Muscle layer of duodenum (tissue), 2 donors: Measurements from ENCODE around the gene POU3F3.

Experiments
- H3K27ac ChIP-seq: one replicate; pipeline ENCODE4 v1.7.0; 2013; ENCODE audit warnings: mild to moderate bottlenecking, low read length
- H3K27me3 ChIP-seq: one replicate; pipeline ENCODE4 v1.7.0; 2013; ENCODE audit warnings: low read depth, mild to moderate bottlenecking, control low read depth, low read length
- H3K36me3 ChIP-seq, 2 donors: one replicate each; pipeline ENCODE4 v1.7.0; 2013; ENCODE audit warnings: low read length in 2 of 2, control low read depth in 1 of 2, mild to moderate bottlenecking in 1 of 2; ENCODE audit not compliant: insufficient read depth in 2 of 2, control insufficient read depth in 1 of 2
- H3K4me1 ChIP-seq, 2 donors: one replicate each; pipeline ENCODE4 v1.7.0; 2013; ENCODE audit warnings: low read length in 2 of 2, mild to moderate bottlenecking in 2 of 2, control low read depth in 1 of 2, moderate library complexity in 1 of 2; ENCODE audit not compliant: insufficient read depth in 2 of 2, control insufficient read depth in 1 of 2
- H3K4me3 ChIP-seq, 2 donors: one replicate each; pipeline ENCODE4 v1.7.0; 2013; ENCODE audit warnings: low read length in 2 of 2, low read depth in 1 of 2, mild to moderate bottlenecking in 1 of 2
- H3K9me3 ChIP-seq, 2 donors: one replicate each; pipeline ENCODE4 v1.7.0; 2013; ENCODE audit warnings: low read length in 2 of 2, control low read depth in 1 of 2, mild to moderate bottlenecking in 1 of 2; ENCODE audit not compliant: control insufficient read depth in 1 of 2
- donor health status: healthy.

Gene POU3F3

GRCh38 chr2:104871972-104872865, 18.3 kb downstream of the POU3F3 start:
- peaks cover 56% of the 10 kb centered on the region for H3K27me3 ChIP-seq
- peaks cover 0 to 26% of the 10 kb centered on the region in 2 donors for H3K4me1 ChIP-seq
- H3K4me3 ChIP-seq: peak overlapping the region; percentile 42 to 78
- H3K9me3 ChIP-seq: no peaks in the 10 kb centered on the region
- no peak overlapping the region for H3K27ac ChIP-seq
- no peaks in the 10 kb centered on the region for H3K36me3 ChIP-seq

- Histone ChIP-seq H3K4me3 (peak overlapping the region; percentile 42 to 78), H3K27me3 (peaks cover 48% of the 10 kb centered on the region), H3K27ac (no peak overlapping the region), H3K9me3 (no peaks in the 10 kb centered on the region), H3K4me1 (peaks cover 0 to 21% of the 10 kb centered on the region in 2 donors), H3K36me3 (no peaks in the 10 kb centered on the region)
Observed at GRCh38 chr2:104872866-104873688, 19.2 kb downstream of the POU3F3 start.

- H3K9me3 ChIP-seq: no peaks in the 10 kb centered on the region
- H3K27me3 ChIP-seq: peaks cover 42% of the 10 kb centered on the region
- H3K27ac ChIP-seq: no peak overlapping the region
- H3K4me3 ChIP-seq: peak overlapping the region in 1 of 2 donors; percentile 78
- H3K36me3 ChIP-seq: no peaks in the 10 kb centered on the region
- peaks cover 0 to 21% of the 10 kb centered on the region in 2 donors for H3K4me1 ChIP-seq
Observed at GRCh38 chr2:104873689-104874054, 19.8 kb downstream of the POU3F3 start.

- peaks cover 41% of the 10 kb centered on the region for H3K27me3 ChIP-seq
- H3K4me1 ChIP-seq: peaks cover 0 to 21% of the 10 kb centered on the region in 2 donors
- H3K9me3 ChIP-seq: no peaks in the 10 kb centered on the region
- H3K36me3 ChIP-seq: no peaks in the 10 kb centered on the region
- H3K4me3 ChIP-seq: no peak overlapping the region
- H3K27ac ChIP-seq: no peak overlapping the region
Observed at GRCh38 chr2:104874230-104874629, 20.3 kb downstream of the POU3F3 start.

GRCh38 chr2:104875262-104875661, 21.3 kb downstream of the POU3F3 start:
- H3K27me3 ChIP-seq: peaks cover 31% of the 10 kb centered on the region
- peaks cover 0 to 21% of the 10 kb centered on the region in 2 donors for H3K4me1 ChIP-seq
- no peaks in the 10 kb centered on the region for H3K36me3 ChIP-seq
- no peak overlapping the region for H3K4me3 ChIP-seq
- H3K9me3 ChIP-seq: no peaks in the 10 kb centered on the region
- H3K27ac ChIP-seq: no peak overlapping the region

- peaks cover 0 to 19% of the 10 kb centered on the region in 2 donors for H3K4me1 ChIP-seq
- no peaks in the 10 kb centered on the region for H3K36me3 ChIP-seq
- H3K4me3 ChIP-seq: no peak overlapping the region
- H3K9me3 ChIP-seq: no peaks in the 10 kb centered on the region
- H3K27ac ChIP-seq: no peak overlapping the region
- peaks cover 16% of the 10 kb centered on the region for H3K27me3 ChIP-seq
Observed at GRCh38 chr2:104876606-104877570, 23.0 kb downstream of the POU3F3 start.

- H3K9me3 ChIP-seq: no peaks in the 10 kb centered on the region
- no peaks in the 10 kb centered on the region for H3K4me1 ChIP-seq
- H3K4me3 ChIP-seq: no peak overlapping the region
- H3K27me3 ChIP-seq: peaks cover 11% of the 10 kb centered on the region
- no peak overlapping the region for H3K27ac ChIP-seq
- H3K36me3 ChIP-seq: no peaks in the 10 kb centered on the region
Observed at GRCh38 chr2:104878863-104879512, 25.1 kb downstream of the POU3F3 start.

GRCh38 chr2:104880076-104880475, 26.2 kb downstream of the POU3F3 start:
- Histone ChIP-seq H3K4me3 (no peak overlapping the region), H3K27me3 (peaks cover 15% of the 10 kb centered on the region), H3K27ac (no peak overlapping the region), H3K9me3 (no peaks in the 10 kb centered on the region), H3K36me3 (no peaks in the 10 kb centered on the region), H3K4me1 (no peaks in the 10 kb centered on the region)

- no peaks in the 10 kb centered on the region for H3K9me3 ChIP-seq
- peaks cover 15% of the 10 kb centered on the region for H3K27me3 ChIP-seq
- no peaks in the 10 kb centered on the region for H3K4me1 ChIP-seq
- H3K27ac ChIP-seq: no peak overlapping the region
- H3K36me3 ChIP-seq: no peaks in the 10 kb centered on the region
- H3K4me3 ChIP-seq: no peak overlapping the region
Observed at GRCh38 chr2:104883357-104883756, 29.4 kb downstream of the POU3F3 start.

- Histone ChIP-seq H3K9me3 (no peaks in the 10 kb centered on the region), H3K36me3 (no peaks in the 10 kb centered on the region), H3K27ac (no peak overlapping the region), H3K4me1 (no peaks in the 10 kb centered on the region), H3K27me3 (peaks cover 10% of the 10 kb centered on the region), H3K4me3 (no peak overlapping the region)
Observed at GRCh38 chr2:104885119-104885782, 31.3 kb downstream of the POU3F3 start.
